Measurements from ENCODE around the gene IGF2BP3. TPM values are rescaled to one million over a fixed set of nuclear protein-coding genes. Genes with fewer than 3 reads are reported as not detected.

IGF2BP3 gene
- total RNA-seq, 1 donor from 2014 or later = 47.0 TPM

- Mint-ChIP-seq H3K4me3 (ENCODE audit: unreplicated experiment) (no peak overlapping the region), H3K9me3 (ENCODE audit: unreplicated experiment) (no peaks in the 10 kb centered on the region), H3K27ac (ENCODE audit: unreplicated experiment) (no peak overlapping the region), H3K36me3 (ENCODE audit: unreplicated experiment) (no peaks in the 10 kb centered on the region), H3K4me1 (ENCODE audit: low read depth, unreplicated experiment) (peaks cover 3% of the 10 kb centered on the region), H3K27me3 (ENCODE audit: unreplicated experiment) (no peaks in the 10 kb centered on the region)
- no peak for TF ChIP-seq CTCF (IDR thresholded peaks at IDR 0.05; ENCODE audit: partially characterized antibody, unreplicated experiment)
- DNase-seq = no peak
Measured at GRCh38 chr7:23426876-23427275, 43.4 kb downstream of the IGF2BP3 start.

- Mint-ChIP-seq H3K4me1 (ENCODE audit: low read depth, unreplicated experiment) (peaks cover 1% of the 10 kb centered on the region), H3K27me3 (ENCODE audit: unreplicated experiment) (no peaks in the 10 kb centered on the region), H3K36me3 (ENCODE audit: unreplicated experiment) (no peaks in the 10 kb centered on the region), H3K9me3 (ENCODE audit: unreplicated experiment) (no peaks in the 10 kb centered on the region), H3K4me3 (ENCODE audit: unreplicated experiment) (no peak overlapping the region), H3K27ac (ENCODE audit: unreplicated experiment) (no peak overlapping the region)
- no peak for TF ChIP-seq CTCF (IDR thresholded peaks at IDR 0.05; ENCODE audit: partially characterized antibody, unreplicated experiment)
- DNase-seq = no peak
Measured at GRCh38 chr7:23422909-23423308, 47.4 kb downstream of the IGF2BP3 start.

- DNase-seq = no peak
- no peak overlapping the region for H3K4me3 Mint-ChIP-seq (ENCODE audit: unreplicated experiment)
- H3K4me1 Mint-ChIP-seq (ENCODE audit: low read depth, unreplicated experiment) = peaks cover 1% of the 10 kb centered on the region
- no peak for TF ChIP-seq CTCF (IDR thresholded peaks at IDR 0.05; ENCODE audit: partially characterized antibody, unreplicated experiment)
- no peak overlapping the region for H3K27ac Mint-ChIP-seq (ENCODE audit: unreplicated experiment)
- H3K9me3 Mint-ChIP-seq (ENCODE audit: unreplicated experiment) = no peaks in the 10 kb centered on the region
- no peaks in the 10 kb centered on the region for H3K27me3 Mint-ChIP-seq (ENCODE audit: unreplicated experiment)
- no peaks in the 10 kb centered on the region for H3K36me3 Mint-ChIP-seq (ENCODE audit: unreplicated experiment)
Measured at GRCh38 chr7:23422384-23422783, 47.9 kb downstream of the IGF2BP3 start.

- DNase-seq = no peak
- peaks cover 1% of the 10 kb centered on the region for H3K4me1 Mint-ChIP-seq (ENCODE audit: low read depth, unreplicated experiment)
- no peaks in the 10 kb centered on the region for H3K27me3 Mint-ChIP-seq (ENCODE audit: unreplicated experiment)
- H3K27ac Mint-ChIP-seq (ENCODE audit: unreplicated experiment) = no peak overlapping the region
- no peak for TF ChIP-seq CTCF (IDR thresholded peaks at IDR 0.05; ENCODE audit: partially characterized antibody, unreplicated experiment)
- H3K36me3 Mint-ChIP-seq (ENCODE audit: unreplicated experiment) = peaks cover 2% of the 10 kb centered on the region
- no peak overlapping the region for H3K4me3 Mint-ChIP-seq (ENCODE audit: unreplicated experiment)
- no peaks in the 10 kb centered on the region for H3K9me3 Mint-ChIP-seq (ENCODE audit: unreplicated experiment)
Measured at GRCh38 chr7:23419845-23420244, 50.4 kb downstream of the IGF2BP3 start.

- Mint-ChIP-seq H3K27me3 (ENCODE audit: unreplicated experiment) (no peaks in the 10 kb centered on the region), H3K4me1 (ENCODE audit: low read depth, unreplicated experiment) (peaks cover 1% of the 10 kb centered on the region), H3K36me3 (ENCODE audit: unreplicated experiment) (peaks cover 6% of the 10 kb centered on the region), H3K4me3 (ENCODE audit: unreplicated experiment) (no peak overlapping the region), H3K27ac (ENCODE audit: unreplicated experiment) (no peak overlapping the region), H3K9me3 (ENCODE audit: unreplicated experiment) (no peaks in the 10 kb centered on the region)
- no peak for DNase-seq
- no peak for TF ChIP-seq CTCF (IDR thresholded peaks at IDR 0.05; ENCODE audit: partially characterized antibody, unreplicated experiment)
Measured at GRCh38 chr7:23419160-23419559, 51.1 kb downstream of the IGF2BP3 start.

Data from glutamatergic neuron (in vitro differentiated cells).